ENCODE data around the gene DRD2.

GRCh38 chr11:113506461-113506860 is 31.3 kb upstream of the DRD2 start:
- TF ChIP-seq POLR2A (IDR thresholded peaks at IDR 0.05; ENCODE audit: low read depth) (no peak), POLR2AphosphoS5 (IDR thresholded peaks at IDR 0.05) (no peak)

Data from esophagus muscularis mucosa (tissue), 2 donors.